NAMALWA (cell line): ENCODE measurements around the gene CITED4.

Source experiments
- DNase-seq: peaks from one replicate; pipeline ENCODE4 v3.0.0-alpha.2; 2015; ENCODE audit warnings: low spot score

The CITED4 gene

GRCh38 chr1:40853113-40853884 is 8.9 kb downstream of the CITED4 start:
- DNase-seq, result no peak

DNA sequence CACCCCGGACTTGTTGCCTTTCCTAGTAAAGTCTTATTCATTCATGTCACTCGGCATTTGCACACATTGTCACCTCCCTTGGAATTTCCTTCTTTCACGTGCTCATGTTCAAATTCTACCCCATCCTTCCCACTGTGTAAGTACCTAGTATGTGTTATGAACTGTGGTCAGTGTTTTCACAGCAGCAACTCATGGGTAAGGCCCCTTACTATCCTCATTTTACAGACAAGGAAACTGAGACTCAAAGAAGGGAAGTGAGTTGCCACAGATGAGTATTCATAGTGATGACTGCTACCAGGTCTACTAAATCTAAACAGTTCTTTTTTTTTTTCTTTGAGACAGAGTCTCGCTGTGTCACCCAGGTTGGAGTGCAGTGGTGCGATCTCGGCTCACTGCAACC is 10.5 kb downstream of the CITED4 start:
- DNase-seq, result no peak

DNA sequence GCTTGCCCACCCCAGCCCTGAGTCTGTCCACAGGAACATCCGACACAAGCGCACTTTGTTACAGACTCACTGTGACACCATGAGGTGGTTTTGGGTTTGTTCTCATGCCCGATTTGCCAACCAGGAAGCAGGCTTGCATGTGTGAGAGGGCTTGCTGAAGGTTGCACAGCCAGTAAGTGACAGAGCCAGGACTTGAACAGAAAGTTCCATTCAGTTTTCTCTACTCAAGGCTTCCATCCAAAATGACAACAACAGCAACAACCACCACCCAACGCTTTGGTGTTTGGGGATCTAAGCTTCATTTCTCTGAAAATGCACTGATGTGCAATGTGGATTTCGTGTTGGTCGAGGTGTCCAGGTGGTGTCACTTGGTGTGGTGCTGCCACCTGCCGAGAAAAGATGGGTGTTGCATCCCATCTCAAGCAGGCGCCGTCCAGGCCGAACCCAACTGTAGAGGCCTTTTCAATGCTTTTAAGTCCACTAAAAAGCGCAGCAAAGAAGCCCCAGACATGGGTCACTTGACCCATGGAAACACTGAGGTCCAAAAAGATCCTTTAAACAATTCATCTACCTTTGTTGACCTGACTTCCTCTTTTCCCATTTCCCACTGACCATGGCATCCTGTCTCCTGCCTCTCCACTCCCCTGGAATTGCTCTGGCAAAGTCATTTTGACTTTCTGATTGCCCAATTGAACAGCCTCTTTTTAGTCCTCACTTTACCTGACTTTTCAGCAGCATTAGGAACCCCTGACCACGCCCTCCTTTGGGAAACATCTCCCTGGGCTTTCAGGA is 12.2 kb downstream of the CITED4 start:
- peak; percentile 87 for DNase-seq

DNA sequence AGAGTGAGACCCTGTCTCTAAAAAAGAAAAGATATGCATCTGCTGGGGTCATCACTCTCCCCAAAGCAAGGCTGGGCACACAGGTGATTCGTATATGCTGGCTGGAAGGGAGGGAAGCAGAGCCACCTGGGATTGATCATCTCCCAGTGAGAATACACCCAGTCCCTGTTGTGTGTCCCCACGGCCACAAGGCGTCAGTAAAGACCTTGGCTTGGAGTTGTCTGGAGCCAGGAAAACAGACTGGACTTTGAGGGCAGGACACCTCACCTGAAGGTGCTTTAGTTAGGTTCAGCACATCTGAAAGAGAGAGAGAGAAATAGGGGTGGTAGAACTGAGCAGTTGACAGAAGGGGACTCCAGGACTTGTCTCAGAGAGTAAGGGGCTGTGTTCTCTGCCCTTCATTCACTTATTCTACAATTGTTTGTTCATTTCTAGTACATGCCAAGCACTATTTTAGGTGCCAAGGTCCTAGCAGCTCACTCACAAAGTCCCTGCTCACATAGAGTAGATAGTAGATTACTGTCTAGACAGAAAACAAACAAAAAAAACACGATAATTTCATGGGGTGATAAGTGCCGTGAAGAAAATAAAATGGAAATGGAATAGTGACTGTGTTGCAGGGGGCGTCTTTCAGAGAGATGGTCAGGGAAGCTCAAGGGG is 13.5 kb downstream of the CITED4 start:
- peak; percentile 40 for DNase-seq

DNA sequence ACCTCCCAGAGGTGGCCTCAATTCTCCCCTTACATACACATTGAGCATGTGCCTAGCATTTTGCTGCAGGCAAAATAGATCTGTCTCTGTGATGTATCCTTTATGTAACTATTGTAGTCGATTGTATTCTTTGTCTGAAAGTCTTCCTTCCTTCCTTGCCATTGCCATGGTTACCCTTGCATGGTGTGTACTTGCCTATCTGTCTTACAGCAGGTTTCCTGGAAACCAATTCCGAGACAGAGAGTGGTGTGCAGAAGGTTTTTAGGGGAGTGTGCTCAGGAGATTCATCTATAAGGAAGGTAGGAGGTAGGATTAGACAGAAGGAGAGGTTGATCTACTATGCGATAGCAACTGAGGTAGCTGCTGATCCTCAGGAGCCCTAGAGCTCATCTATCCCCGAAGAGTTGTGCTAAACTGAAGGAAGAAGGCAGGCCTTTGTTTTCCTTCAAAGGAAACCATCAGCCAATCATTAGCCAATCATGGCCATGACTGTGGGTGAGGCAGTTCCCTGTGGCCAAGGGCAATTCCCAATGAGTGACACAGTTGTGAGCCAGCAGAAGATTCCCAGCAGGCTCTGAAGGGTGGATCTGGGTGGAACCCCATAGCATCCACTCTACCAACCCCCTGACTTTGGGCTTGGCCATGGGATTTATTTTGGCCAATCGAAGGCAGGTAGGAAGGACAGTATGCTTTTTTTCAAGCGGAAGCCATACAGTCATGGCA is 15.0 kb downstream of the CITED4 start:
- DNase-seq, result no peak

DNA sequence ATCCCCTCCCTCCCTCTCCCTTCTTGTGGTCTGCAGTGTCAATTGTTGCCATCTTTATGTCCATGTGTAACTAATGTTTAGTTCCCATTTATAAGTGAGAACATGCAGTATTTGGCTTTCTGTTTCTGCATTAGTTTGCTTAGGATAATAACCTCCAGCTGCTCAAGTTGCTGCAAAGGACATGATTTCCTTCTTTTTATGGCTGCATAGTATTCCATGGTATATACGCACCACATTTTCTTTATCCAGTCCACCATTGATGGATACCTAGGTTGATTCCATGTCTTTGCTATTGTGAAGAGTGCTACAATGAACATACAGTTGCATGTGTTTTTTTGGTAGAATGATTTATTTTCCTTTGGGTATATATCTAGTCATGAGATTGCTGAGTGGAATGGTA is 16.3 kb downstream of the CITED4 start:
- DNase-seq, result no peak

DNA sequence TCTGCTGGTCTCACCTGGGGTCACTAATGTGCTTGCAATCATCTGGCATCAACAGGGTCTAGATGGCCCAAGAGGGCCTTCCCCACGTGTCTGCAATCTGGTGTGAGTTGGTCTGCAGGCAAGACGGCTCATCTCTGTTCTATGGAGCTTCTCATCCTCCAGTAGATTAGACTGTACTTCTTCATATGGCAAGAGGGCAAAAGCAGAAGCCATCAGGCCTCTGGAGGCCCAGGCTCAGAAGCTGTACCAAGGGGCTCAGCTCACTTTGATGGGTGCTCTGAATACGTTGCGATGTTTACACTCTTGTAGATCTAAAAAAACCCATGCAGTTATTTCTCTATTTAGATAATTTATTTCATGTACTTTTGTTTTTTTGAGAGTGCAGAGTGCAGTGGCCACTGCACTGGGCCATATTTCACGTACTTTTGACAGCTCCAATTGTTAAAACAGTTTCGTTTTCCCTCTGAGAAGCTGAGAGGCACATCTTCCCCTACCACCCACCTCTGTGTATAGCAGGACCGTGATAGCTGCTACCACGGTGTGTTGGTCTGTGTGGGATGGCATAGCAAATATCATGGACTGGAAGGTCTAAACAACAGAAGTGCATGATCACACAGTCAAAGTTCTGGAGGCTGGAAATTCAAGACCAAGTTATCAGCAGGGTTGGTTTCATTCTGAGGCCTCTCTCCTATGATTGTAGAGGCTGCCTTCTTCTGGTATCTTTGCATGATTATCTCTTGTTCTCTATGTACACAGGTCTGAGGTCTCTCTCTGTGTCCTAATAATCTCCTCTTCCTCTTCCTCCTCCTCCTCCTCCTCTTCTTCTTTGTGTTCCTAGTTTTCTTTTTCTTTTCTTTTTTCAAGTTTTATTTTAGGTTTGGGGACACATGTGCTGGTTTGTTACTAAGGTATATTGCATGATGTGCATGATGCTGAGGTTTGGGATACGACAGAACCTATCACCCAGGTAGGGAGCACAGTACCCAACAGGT is 17.0 kb downstream of the CITED4 start:
- DNase-seq, result no peak

DNA sequence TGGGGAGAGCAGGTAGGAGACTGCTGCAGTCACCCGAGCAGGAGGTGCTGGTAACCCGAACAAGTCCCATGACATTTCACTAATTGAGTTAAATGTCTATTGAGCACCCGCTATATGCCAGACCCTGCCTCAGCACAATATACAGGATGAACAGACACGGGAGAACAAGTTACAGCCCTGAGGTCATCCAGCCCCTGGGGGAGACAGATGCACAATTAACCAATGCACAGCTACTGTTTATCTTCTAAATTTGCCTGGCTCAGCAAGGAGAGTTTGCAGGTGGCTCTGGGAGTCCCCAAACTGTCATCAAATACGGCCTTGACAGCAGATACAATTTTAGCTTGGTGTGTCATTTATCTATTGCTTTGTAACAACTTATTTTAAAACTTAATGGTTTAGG is 18.1 kb downstream of the CITED4 start:
- DNase-seq, result peak; percentile 55

GRCh38 chr1:40842691-40843090 is 19.5 kb downstream of the CITED4 start:
- DNase-seq, result no peak

DNA sequence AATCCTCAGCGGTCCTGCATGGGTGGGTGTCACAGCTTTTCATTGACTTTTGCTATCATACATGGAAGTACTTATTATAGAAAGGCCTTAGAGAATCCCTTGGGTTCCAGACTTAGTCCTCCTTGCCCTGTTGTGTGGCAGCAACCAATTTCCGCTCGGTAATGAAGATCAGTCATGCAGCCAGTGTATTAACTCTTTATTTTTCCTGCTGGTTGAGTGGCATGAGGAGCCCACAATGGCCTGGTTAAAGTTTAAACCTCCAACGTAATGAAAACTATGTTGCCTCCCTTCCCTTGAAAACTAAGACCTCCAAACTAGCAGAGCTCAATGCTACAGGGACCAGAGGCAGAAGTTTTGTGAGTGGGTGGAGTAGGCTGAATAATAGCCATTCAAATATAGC is 20.0 kb downstream of the CITED4 start:
- DNase-seq, result no peak

DNA sequence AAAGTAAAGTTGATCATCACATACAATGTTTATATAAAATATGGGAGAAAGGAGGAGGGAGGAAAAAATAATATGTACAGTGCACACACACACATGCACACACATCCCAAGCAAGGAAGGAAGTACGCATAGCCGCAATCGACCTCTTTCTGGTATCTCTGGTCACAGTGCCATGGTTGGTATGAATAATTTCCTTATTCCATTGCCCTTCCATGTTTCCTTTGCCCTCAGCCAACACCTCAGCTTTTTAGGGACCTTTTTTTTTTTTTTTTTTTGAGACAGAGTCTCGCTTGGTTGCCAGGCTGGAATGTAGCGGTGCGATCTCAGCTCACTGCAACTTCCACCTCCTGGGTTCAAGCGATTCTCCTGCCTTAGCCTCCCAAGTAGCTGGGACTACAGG is 20.6 kb downstream of the CITED4 start:
- DNase-seq, result no peak

GRCh38 chr1:40840526-40841323 is 21.4 kb downstream of the CITED4 start:
- DNase-seq, result no peak

DNA sequence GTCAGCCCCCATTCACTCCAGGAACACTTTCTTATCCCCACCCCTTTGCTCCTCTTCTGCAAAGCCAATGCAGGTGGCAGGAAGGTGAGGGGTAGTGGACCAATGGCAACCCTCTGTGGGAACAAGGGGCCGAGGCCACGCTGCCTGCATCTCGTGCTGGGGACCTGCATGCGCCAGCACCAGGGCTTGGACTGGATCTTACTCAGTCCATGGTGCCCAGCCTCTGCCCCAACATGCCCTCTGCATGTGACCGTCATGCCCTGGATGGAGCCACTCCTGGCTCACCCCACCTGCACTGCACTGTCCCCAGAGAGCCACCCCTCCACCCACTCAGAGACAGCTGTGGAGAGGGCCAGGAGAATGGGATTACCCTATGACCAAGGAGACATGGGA is 22.2 kb downstream of the CITED4 start:
- DNase-seq, result no peak

DNA sequence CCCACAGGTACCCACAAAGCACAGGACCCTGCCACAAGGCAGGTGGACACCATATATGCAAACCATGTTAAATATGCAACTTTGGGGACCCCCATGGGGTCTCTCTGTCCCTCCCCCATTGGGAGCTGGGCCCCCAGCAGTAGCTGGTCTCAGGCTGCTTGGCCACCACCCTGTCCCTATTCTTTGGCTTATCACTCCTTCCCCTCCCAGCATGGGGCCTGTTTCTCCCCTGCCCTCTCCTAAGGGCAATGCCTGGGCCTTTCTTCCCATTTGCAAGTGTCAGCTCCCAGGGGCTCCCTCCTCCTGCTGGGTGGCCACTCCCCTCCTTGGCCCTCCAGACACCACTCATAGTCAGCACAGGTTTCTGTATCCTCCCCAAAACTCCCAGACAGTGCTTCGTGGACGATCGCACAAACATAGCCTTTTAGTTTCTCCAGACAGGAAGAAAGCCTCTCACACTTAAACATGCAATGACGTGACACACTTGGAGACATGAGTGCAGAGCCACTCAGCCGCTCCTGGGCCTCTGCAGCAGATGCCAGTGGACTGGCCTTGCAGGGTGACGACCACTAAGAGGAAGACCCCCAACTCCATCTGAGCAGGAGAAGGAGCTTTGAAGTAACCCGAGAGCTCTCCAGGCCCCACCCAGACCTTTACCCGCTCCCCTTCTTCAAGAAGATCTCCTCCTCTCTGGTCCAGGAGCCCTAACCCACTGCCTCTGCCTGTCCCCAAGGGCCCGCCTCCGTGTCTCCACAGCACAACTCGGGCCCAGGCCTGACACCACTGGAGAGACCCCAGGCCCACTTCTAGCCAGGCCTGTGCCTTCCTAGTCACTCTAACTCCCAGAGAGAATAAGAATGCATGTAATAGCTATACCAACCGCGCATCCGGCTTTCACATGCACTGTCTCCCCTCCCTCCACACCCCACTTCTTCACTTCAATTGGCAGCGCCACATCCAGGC is 22.9 kb downstream of the CITED4 start:
- no peak for DNase-seq

GRCh38 chr1:40838045-40838979 is 23.9 kb downstream of the CITED4 start:
- DNase-seq, result no peak

DNA sequence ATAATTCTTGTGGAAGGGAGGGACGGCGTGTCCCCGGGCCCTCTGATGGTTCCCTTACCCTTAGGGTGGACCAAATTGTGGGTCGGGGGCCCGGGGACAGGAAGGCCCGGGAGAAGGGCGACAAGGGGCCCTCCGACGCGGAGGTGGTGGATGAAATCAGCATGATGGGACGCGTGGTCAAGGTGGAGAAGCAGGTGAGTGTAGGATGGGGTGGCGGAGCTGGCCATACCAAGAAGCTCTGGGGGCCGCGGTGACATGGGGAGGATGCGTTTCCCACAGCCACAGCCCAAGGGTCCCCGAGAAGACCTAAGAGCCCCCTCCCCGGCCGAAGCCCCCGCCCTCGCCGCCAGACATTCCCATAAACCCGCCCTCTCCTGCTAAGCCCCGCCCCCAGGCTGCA is 24.6 kb downstream of the CITED4 start:
- DNase-seq, result no peak

GRCh38 chr1:40836283-40836682 is 25.9 kb downstream of the CITED4 start:
- DNase-seq, result no peak

DNA sequence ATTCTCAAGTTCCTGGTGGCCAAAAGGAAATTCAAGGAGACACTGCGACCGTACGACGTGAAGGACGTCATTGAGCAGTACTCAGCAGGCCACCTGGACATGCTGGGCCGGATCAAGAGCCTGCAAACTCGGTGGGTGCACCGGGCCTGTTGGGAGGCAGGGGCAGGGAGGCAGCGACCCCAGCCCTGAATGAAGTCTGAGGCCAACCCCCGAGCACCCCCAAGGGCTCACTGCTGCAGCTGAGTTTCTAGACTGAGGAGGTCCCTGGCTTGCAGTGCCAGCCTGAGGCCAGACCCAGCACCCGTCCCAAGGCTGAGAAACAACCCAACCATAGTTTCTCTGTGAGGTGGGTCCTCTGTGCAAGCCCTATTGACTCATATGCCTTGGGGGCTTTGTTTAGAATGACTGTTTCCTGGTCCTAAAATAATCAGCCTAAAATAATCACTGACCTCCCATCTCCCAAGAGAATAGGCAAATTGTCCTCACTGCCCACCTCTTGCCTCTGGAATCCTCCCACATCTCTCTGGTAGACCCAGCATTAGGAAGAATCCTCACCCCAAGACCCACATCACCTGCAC is 27.1 kb downstream of the CITED4 start:
- no peak for DNase-seq
